ENCODE data around the gene NEUROG1. TPM values are rescaled to one million over a fixed set of nuclear protein-coding genes. Genes with fewer than 3 reads are reported as not detected.

The NEUROG1 gene
- total RNA-seq, 3 donors from 2014 or later, result not detected

GRCh38 chr5:135571902-135572301 lies 36.1 kb upstream of the NEUROG1 start:
- no peak overlapping the region for H3K27ac ChIP-seq
- no peaks in the 10 kb centered on the region for H3K4me1 ChIP-seq
- H3K36me3 ChIP-seq, result no peaks in the 10 kb centered on the region
- H3K9me3 ChIP-seq, result no peaks in the 10 kb centered on the region
- peaks cover 0 to 6% of the 10 kb centered on the region in 2 donors for H3K27me3 ChIP-seq
- TF ChIP-seq POLR2A (IDR thresholded peaks at IDR 0.05), result no peak
- no peak for TF ChIP-seq CTCF (IDR thresholded peaks at IDR 0.05)
- no peak for TF ChIP-seq POLR2AphosphoS5 (IDR thresholded peaks at IDR 0.05)
- H3K4me3 ChIP-seq, result no peak overlapping the region
- DNase-seq (ENCODE audit: low spot score in 2 of 2), result no peak
- intact Hi-C loops (cut with DNase I; ENCODE audit: low total_unique reads), result no loop called here

DNA sequence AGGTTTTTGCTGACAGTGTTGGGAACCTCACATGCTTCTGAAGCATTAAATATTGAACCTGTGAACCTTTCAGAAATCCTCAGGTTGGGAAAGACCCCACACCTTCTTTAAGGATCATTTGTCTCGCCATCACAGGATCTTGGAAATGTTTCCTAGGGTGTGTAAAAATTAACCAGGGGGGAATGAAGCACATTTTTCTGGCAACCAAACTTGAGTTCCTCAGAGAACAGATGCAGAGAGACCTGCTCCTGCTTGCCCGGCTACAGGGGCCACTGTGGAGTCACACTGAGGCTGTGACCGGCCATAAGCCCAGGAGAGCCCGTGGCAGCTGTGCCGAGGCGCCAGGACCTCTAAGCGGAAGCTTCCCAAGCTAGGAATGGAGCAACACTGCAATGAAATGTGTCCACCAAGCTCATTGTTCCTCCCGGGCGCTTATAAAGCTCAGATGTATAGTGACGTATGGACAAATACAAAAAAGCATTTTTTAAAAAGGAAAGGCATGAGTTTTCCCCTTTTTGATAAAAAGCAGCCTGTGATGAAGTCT lies 35.4 kb upstream of the NEUROG1 start:
- peaks cover 0 to 5% of the 10 kb centered on the region in 2 donors for H3K27me3 ChIP-seq
- intact Hi-C loops (cut with DNase I; ENCODE audit: low total_unique reads), result no loop called here
- H3K27ac ChIP-seq, result no peak overlapping the region
- TF ChIP-seq POLR2AphosphoS5 (IDR thresholded peaks at IDR 0.05) (no peak), POLR2A (IDR thresholded peaks at IDR 0.05) (no peak), CTCF (IDR thresholded peaks at IDR 0.05) (no peak)
- peak in 1 of 2 donors; percentile 45 for DNase-seq (ENCODE audit: low spot score in 2 of 2)
- H3K4me3 ChIP-seq, result no peak overlapping the region
- no peaks in the 10 kb centered on the region for H3K36me3 ChIP-seq
- H3K9me3 ChIP-seq, result no peaks in the 10 kb centered on the region
- no peaks in the 10 kb centered on the region for H3K4me1 ChIP-seq

GRCh38 chr5:135570453-135570764 lies 34.6 kb upstream of the NEUROG1 start:
- DNase-seq (ENCODE audit: low spot score in 2 of 2), result no peak
- Histone ChIP-seq H3K4me3 (no peak overlapping the region), H3K9me3 (no peaks in the 10 kb centered on the region), H3K27me3 (peaks cover 0 to 5% of the 10 kb centered on the region in 2 donors), H3K36me3 (no peaks in the 10 kb centered on the region), H3K27ac (peak overlapping the region in 1 of 2 donors; percentile 7), H3K4me1 (no peaks in the 10 kb centered on the region)
- no peak for TF ChIP-seq CTCF (IDR thresholded peaks at IDR 0.05)
- intact Hi-C loops (cut with DNase I; ENCODE audit: low total_unique reads), result loop anchor here (1.0 kb wide), 1 partner anchor 17 kb away; no protein-coding TSS in a partner anchor

DNA sequence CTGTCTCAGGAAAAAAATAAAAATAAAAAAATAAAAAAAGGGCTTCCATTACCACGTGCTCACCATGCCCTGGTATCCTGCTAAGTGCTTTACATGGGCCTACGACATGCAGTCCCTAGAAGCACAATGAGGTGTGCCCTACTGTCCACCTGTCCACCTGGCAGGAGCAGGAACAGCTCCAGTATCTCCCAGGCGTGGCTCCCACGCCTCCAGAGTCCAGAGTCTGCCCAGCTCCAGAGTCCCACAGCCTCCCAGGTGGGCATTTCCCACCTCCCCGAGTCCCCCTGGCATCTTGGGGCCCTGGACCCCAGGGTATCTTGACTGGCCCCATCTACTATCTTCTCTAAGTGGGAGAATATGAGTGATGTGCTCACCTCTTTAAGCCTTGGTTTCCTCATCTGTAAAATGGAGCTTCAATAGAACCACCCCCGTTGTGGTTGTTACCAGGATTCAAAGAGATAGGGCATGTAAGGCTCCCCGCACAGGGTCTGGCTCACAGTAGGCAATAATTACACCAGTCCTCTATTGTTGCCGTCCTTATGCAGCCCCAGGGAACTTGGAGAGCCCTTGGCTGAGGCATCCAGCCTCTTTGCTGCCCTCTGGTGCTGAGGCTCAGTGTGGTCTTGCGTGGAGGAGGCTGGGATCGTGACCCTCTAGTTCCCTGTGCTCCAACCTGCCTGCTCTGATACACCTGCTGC lies 34.1 kb upstream of the NEUROG1 start:
- TF ChIP-seq POLR2A (IDR thresholded peaks at IDR 0.05), result no peak
- TF ChIP-seq CTCF (IDR thresholded peaks at IDR 0.05), result peak in 1 of 3 donors; percentile 17
- H3K27ac ChIP-seq, result peak overlapping the region in 1 of 2 donors; percentile 7
- no peak for DNase-seq (ENCODE audit: low spot score in 2 of 2)
- peaks cover 0 to 5% of the 10 kb centered on the region in 2 donors for H3K27me3 ChIP-seq
- no peaks in the 10 kb centered on the region for H3K36me3 ChIP-seq
- H3K9me3 ChIP-seq, result no peaks in the 10 kb centered on the region
- intact Hi-C loops (cut with DNase I; ENCODE audit: low total_unique reads), result loop anchor here (1.0 kb wide), 1 partner anchor 17 kb away; no protein-coding TSS in a partner anchor
- no peak overlapping the region for H3K4me3 ChIP-seq
- no peaks in the 10 kb centered on the region for H3K4me1 ChIP-seq

DNA sequence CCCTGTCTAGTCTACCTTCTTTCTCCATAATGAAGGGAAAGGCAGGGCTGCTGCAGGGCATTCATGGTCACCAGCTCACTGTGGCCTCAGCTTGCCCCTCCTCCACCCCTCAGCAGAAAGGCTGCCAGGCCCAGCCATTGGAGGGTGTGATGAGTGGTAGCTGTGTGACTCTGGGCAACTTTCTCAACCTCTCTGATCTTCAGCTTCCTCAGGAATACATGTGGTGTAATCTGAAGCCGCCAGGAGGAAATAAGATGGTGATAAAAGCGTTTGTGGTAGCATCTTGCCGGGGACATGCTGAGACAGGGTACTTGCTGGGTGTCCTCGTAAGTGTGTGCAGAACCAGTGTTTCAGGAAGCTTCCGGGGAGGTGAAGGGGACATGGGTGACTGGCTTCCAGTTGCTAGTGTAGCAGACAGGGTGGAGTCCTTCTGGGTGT lies 33.2 kb upstream of the NEUROG1 start:
- intact Hi-C loops (cut with DNase I; ENCODE audit: low total_unique reads), result no loop called here
- H3K27ac ChIP-seq, result no peak overlapping the region
- no peak for DNase-seq (ENCODE audit: low spot score in 2 of 2)
- H3K27me3 ChIP-seq, result peaks cover 0 to 5% of the 10 kb centered on the region in 2 donors
- H3K4me1 ChIP-seq, result no peaks in the 10 kb centered on the region
- H3K4me3 ChIP-seq, result no peak overlapping the region
- no peaks in the 10 kb centered on the region for H3K9me3 ChIP-seq
- no peaks in the 10 kb centered on the region for H3K36me3 ChIP-seq
- no peak for TF ChIP-seq CTCF (IDR thresholded peaks at IDR 0.05)

Data from breast epithelium (tissue), 4 donors.